Gastroesophageal sphincter (tissue), 3 donors: Measurements from ENCODE around the gene ABCC5.

ENCODE experiments used
- CTCF ChIP-seq, 4 experiments: fragments of 200-600 bp in 2 of 4; fragments of 450-650 bp in 2 of 4; sonication (generic) in 1 of 4; IDR thresholded peaks; one replicate each; pipeline ENCODE4 v1.5.1; 2017 to 2019; ENCODE audit warnings: antibody characterized with exemption in 4 of 4, mild to moderate bottlenecking in 2 of 4, moderate library complexity in 2 of 4
- EP300 ChIP-seq: sonication (generic); formaldehyde crosslinking; IDR thresholded peaks from one replicate; pipeline ENCODE4 v1.6.1; 2017; ENCODE audit warnings: antibody characterized with exemption, mild to moderate bottlenecking

- TF ChIP-seq CTCF (IDR thresholded peaks at IDR 0.05) = no peak
- TF ChIP-seq EP300 = no peak
Measured at GRCh38 chr3:183907176-183907575, 110.5 kb downstream of the ABCC5 start.
